Neural cell (in vitro differentiated cells): Measurements from ENCODE around the gene RARRES2. TPM values are rescaled to one million over a fixed set of nuclear protein-coding genes. Genes with fewer than 3 reads are reported as not detected.
"Not testable (repeated sequence)": the region's sequence is repeated elsewhere in the genome, so short reads cannot be mapped to it uniquely, and the experiment has no call there.

Experiments used
- H2AFZ ChIP-seq: fragments of 200-600, 300-800 bp; sonication (generic), shearing (Covaris generic); 2 replicates; pipeline ENCODE4 v1.6.0; 2014; ENCODE audit warnings: low read depth, mild to moderate bottlenecking, antibody characterized with exemption, low read length, moderate library complexity
- H3F3A ChIP-seq: fragments of 200-600 bp; shearing (Covaris generic); 2 replicates; pipeline ENCODE4 v1.6.1; 2016; ENCODE audit warnings: mild to moderate bottlenecking, moderate library complexity, mixed read lengths, antibody characterized with exemption, low read length; ENCODE audit not compliant: insufficient read depth, poor library complexity, severe bottlenecking
- H3K27ac ChIP-seq: fragments of 200-600, 300-800 bp; sonication (generic), shearing (Covaris generic); 2 replicates; pipeline ENCODE4 v1.5.1; 2014; ENCODE audit warnings: mild to moderate bottlenecking, low read length, moderate library complexity
- H3K27me3 ChIP-seq: fragments of 300-800, 200-600 bp; sonication (generic), shearing (Covaris generic); 2 replicates; pipeline ENCODE4 v1.6.0; 2014; ENCODE audit warnings: mild to moderate bottlenecking, low read depth, low read length, moderate library complexity; ENCODE audit not compliant: insufficient read depth
- H3K36me3 ChIP-seq: fragments of 300-800, 200-600 bp; sonication (generic), shearing (Covaris generic); 2 replicates; pipeline ENCODE4 v1.5.1; 2014; ENCODE audit warnings: mild to moderate bottlenecking, antibody characterized with exemption, low read length, moderate library complexity; ENCODE audit not compliant: insufficient read depth
- H3K4me2 ChIP-seq: fragments of 300-800, 200-600 bp; sonication (generic), shearing (Covaris generic); 2 replicates; pipeline ENCODE4 v1.6.0; 2014; ENCODE audit warnings: mild to moderate bottlenecking, low read length
- H3K4me3 ChIP-seq: fragments of 300-800, 200-600 bp; sonication (generic), shearing (Covaris generic); 2 replicates; pipeline ENCODE4 v1.5.1; 2014; ENCODE audit warnings: mild to moderate bottlenecking, low read length, moderate library complexity
- H3K79me2 ChIP-seq: fragments of 200-600 bp; shearing (Covaris generic); replicated peaks from 2 replicates; pipeline ENCODE4 v1.6.0; 2014; ENCODE audit warnings: mild to moderate bottlenecking, low read length, moderate library complexity; ENCODE audit not compliant: insufficient read depth
- H3K9ac ChIP-seq: fragments of 300-800, 200-600 bp; sonication (generic), shearing (Covaris generic); 2 replicates; pipeline ENCODE4 v1.6.1; 2016; ENCODE audit warnings: mild to moderate bottlenecking, low read length, mixed read lengths
- H3K9me2 ChIP-seq: fragments of 200-600 bp; shearing (Covaris generic); 2 replicates; pipeline ENCODE4 v1.6.1; 2016; ENCODE audit warnings: mild to moderate bottlenecking, low read length, mixed read lengths; ENCODE audit not compliant: insufficient read depth
- H3K9me3 ChIP-seq: fragments of 200-600, 300-800 bp; sonication (generic), shearing (Covaris generic); 2 replicates; pipeline ENCODE4 v1.6.1; 2016; ENCODE audit warnings: mild to moderate bottlenecking, mixed run types, low read length, moderate library complexity, mixed read lengths
- H4K20me1 ChIP-seq: fragments of 200-600 bp; shearing (Covaris generic); 2 replicates; pipeline ENCODE4 v1.6.1; 2016; ENCODE audit warnings: mild to moderate bottlenecking, mixed run types; ENCODE audit not compliant: insufficient read depth
- EP300 ChIP-seq: fragments of 450-650 bp; conservative IDR thresholded peaks from 2 replicates; pipeline ENCODE4 v1.6.1; 2014; ENCODE audit warnings: antibody characterized with exemption, mild to moderate bottlenecking, moderate library complexity; ENCODE audit not compliant: poor library complexity, severe bottlenecking
- EZH2 ChIP-seq: fragments of 200-600, 300-800 bp; shearing (Covaris generic), sonication (generic); IDR thresholded peaks from 2 replicates; pipeline ENCODE4 v1.6.1; 2014; ENCODE audit warnings: antibody characterized with exemption, low read length, borderline replicate concordance, mild to moderate bottlenecking; ENCODE audit not compliant: insufficient read depth, poor library complexity, severe bottlenecking
- MXI1 ChIP-seq: fragments of 450-650 bp; conservative IDR thresholded peaks from 2 replicates; pipeline ENCODE4 v1.6.1; 2014; ENCODE audit warnings: antibody characterized with exemption, mild to moderate bottlenecking; ENCODE audit not compliant: poor library complexity, severe bottlenecking
- POLR2AphosphoS5 ChIP-seq: IDR thresholded peaks from 2 replicates; pipeline ENCODE4 v1.6.1; 2012
- RAD21 ChIP-seq: fragments of 450-650 bp; conservative IDR thresholded peaks from 2 replicates; pipeline ENCODE4 v1.6.1; 2014; ENCODE audit warnings: antibody characterized with exemption, mild to moderate bottlenecking, moderate library complexity
- SMC3 ChIP-seq: fragments of 450-650 bp; conservative IDR thresholded peaks from 2 replicates; pipeline ENCODE4 v1.6.1; 2014; ENCODE audit warnings: antibody characterized with exemption, mild to moderate bottlenecking, moderate library complexity; ENCODE audit not compliant: poor library complexity
- TAF1 ChIP-seq: IDR thresholded peaks from 2 replicates; pipeline ENCODE4 v1.6.1; 2012; ENCODE audit warnings: low read depth
- polyA plus RNA-seq: library from polyadenylated mRNA; depleted of rRNA; stranded (reverse); fragments of >200 nt; gene quantifications from 2 replicates; pipeline ENCODE4 v1.2.3, GENCODE V29; 2014
- TF ChIP-seq, protein P1 (sequence below): IDR thresholded peaks from 2 replicates; pipeline ENCODE4 v1.6.1; 2012; ENCODE audit warnings: borderline replicate concordance
- TF ChIP-seq, protein P2 (sequence below): fragments of 450-650 bp; IDR thresholded peaks from 2 replicates; pipeline ENCODE4 v1.5.1; 2014; ENCODE audit warnings: antibody characterized with exemption, mild to moderate bottlenecking, moderate library complexity; ENCODE audit not compliant: poor library complexity, severe bottlenecking

Gene RARRES2
- polyA plus RNA-seq, 1 donor from 2014 or later, result 0.71 TPM

DNA sequence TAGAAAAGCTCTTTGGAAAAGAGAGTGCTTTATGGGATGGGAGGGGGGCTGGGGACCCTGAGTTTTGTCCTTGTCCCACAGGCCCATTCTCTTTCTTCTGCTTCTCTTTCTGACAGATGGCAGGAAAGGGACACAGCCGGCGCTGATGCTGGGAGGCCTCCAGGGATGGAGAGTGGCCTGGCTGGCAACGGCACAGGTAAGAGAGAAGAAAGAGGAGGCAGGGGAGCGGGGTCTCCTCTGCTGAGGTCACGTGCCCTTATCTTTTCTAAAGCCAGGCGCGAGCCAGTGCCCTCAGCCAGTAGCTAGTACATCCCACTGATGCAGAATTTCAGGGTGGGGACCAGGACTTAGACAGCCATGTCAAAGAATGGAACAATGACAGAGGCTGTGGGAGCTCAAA is 46.9 kb upstream of the RARRES2 start:
- Histone ChIP-seq H3F3A (no peaks in the 10 kb centered on the region), H3K9ac (no peak overlapping the region), H3K9me3 (no peaks in the 10 kb centered on the region), H2AFZ (no peak overlapping the region), H3K4me2 (no peak overlapping the region), H3K27me3 (no peaks in the 10 kb centered on the region), H4K20me1 (no peaks in the 10 kb centered on the region), H3K4me3 (no peak overlapping the region), H3K9me2 (no peaks in the 10 kb centered on the region), H3K36me3 (peaks cover 9% of the 10 kb centered on the region), H3K79me2 (peaks cover 28% of the 10 kb centered on the region), H3K27ac (no peak overlapping the region)
- TF ChIP-seq MXI1 (no peak), POLR2AphosphoS5 (no peak), EP300 (no peak), TAF1 (no peak), EZH2 (no peak), RAD21 (no peak), SMC3 (no peak)
- TF ChIP-seq, protein P1, sequence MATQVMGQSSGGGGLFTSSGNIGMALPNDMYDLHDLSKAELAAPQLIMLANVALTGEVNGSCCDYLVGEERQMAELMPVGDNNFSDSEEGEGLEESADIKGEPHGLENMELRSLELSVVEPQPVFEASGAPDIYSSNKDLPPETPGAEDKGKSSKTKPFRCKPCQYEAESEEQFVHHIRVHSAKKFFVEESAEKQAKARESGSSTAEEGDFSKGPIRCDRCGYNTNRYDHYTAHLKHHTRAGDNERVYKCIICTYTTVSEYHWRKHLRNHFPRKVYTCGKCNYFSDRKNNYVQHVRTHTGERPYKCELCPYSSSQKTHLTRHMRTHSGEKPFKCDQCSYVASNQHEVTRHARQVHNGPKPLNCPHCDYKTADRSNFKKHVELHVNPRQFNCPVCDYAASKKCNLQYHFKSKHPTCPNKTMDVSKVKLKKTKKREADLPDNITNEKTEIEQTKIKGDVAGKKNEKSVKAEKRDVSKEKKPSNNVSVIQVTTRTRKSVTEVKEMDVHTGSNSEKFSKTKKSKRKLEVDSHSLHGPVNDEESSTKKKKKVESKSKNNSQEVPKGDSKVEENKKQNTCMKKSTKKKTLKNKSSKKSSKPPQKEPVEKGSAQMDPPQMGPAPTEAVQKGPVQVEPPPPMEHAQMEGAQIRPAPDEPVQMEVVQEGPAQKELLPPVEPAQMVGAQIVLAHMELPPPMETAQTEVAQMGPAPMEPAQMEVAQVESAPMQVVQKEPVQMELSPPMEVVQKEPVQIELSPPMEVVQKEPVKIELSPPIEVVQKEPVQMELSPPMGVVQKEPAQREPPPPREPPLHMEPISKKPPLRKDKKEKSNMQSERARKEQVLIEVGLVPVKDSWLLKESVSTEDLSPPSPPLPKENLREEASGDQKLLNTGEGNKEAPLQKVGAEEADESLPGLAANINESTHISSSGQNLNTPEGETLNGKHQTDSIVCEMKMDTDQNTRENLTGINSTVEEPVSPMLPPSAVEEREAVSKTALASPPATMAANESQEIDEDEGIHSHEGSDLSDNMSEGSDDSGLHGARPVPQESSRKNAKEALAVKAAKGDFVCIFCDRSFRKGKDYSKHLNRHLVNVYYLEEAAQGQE, result no peak
- TF ChIP-seq, protein P2, sequence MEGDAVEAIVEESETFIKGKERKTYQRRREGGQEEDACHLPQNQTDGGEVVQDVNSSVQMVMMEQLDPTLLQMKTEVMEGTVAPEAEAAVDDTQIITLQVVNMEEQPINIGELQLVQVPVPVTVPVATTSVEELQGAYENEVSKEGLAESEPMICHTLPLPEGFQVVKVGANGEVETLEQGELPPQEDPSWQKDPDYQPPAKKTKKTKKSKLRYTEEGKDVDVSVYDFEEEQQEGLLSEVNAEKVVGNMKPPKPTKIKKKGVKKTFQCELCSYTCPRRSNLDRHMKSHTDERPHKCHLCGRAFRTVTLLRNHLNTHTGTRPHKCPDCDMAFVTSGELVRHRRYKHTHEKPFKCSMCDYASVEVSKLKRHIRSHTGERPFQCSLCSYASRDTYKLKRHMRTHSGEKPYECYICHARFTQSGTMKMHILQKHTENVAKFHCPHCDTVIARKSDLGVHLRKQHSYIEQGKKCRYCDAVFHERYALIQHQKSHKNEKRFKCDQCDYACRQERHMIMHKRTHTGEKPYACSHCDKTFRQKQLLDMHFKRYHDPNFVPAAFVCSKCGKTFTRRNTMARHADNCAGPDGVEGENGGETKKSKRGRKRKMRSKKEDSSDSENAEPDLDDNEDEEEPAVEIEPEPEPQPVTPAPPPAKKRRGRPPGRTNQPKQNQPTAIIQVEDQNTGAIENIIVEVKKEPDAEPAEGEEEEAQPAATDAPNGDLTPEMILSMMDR, result no peak

DNA sequence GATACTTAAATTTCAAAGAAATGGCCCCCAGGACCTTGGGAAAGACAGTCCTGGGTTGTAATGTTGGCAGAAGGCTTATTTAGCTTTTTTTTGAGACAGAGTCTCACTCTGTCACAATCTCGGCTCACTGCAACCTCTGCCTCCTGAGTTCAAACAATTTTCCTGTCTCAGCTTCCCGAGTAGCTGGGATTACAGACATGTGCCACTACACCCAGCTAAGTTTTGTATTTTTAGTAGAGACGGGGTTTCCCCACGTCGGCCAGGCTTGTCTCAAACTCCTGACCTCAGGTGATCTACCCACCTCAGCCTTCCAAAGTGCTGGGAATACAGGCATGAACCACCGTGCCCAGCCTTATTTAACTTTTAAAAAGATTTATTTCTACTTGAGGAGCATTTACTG is 44.5 kb upstream of the RARRES2 start:
- H3K36me3 ChIP-seq, H3K9me2 ChIP-seq, H3K4me3 ChIP-seq, H2AFZ ChIP-seq, H3K9me3 ChIP-seq, H3F3A ChIP-seq, H3K27me3 ChIP-seq, H3K9ac ChIP-seq, H3K27ac ChIP-seq, H3K4me2 ChIP-seq, H4K20me1 ChIP-seq: not testable (repeated sequence)
- peaks cover 42% of the 10 kb centered on the region for H3K79me2 ChIP-seq

DNA sequence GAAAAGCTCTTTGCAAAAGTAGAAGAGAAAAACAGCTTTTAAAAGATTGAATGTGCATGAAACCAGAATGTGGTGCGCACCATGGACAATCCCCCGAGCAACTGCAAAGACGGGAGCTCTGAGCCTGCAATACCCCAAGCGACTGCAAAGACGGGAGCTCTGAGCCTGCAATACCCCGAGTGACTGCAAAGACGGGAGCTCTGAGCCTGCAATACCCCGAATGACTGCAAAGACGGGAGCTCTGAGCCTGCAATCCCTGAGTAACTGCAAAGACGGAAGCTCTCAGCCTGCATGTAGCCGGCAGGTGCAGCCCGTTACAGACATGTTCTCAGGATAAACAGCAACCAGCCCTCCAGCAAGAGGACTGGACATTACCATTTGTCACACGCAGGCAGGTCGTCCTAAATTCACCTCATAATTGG is 43.9 kb upstream of the RARRES2 start:
- H3K9ac ChIP-seq, result no peak overlapping the region
- H3K27ac ChIP-seq, result no peak overlapping the region
- H4K20me1 ChIP-seq, result no peaks in the 10 kb centered on the region

More for the DNA sequence above, 43.9 kb upstream of the RARRES2 start:
- Histone ChIP-seq H3K4me2 (no peak overlapping the region), H3K4me3 (no peak overlapping the region), H3K36me3 (peaks cover 4% of the 10 kb centered on the region), H3K9me3 (no peaks in the 10 kb centered on the region), H3K79me2 (peaks cover 48% of the 10 kb centered on the region), H3K9me2 (no peaks in the 10 kb centered on the region), H3F3A (no peaks in the 10 kb centered on the region), H2AFZ (no peak overlapping the region), H3K27me3 (no peaks in the 10 kb centered on the region)
- no peak for TF ChIP-seq EP300
- TF ChIP-seq RAD21, result no peak
- no peak for TF ChIP-seq SMC3
- TF ChIP-seq, protein P2, result no peak
- no peak for TF ChIP-seq POLR2AphosphoS5
- no peak for TF ChIP-seq TAF1
- TF ChIP-seq, protein P1, result no peak
- TF ChIP-seq MXI1, result no peak
- TF ChIP-seq EZH2, result no peak
